Osteoblast (primary cell): Measurements from ENCODE around the gene SLC5A11. TPM values are rescaled to one million over a fixed set of nuclear protein-coding genes. Genes with fewer than 3 reads are reported as not detected.

Experiments used
- DNase-seq: peaks from one replicate; pipeline ENCODE4 v3.0.0; 2011; ENCODE audit warnings: low spot score, mixed read lengths; ENCODE audit not compliant: insufficient read length; ENCODE audit errors: missing footprints
- H2AFZ ChIP-seq: 2 replicates; pipeline ENCODE4 v1.6.0; 2011; ENCODE audit warnings: mild to moderate bottlenecking, low read length
- H3K27ac ChIP-seq: 2 replicates; pipeline ENCODE4 v1.5.1; 2011; ENCODE audit warnings: mild to moderate bottlenecking, low read depth, low read length, moderate library complexity
- H3K27me3 ChIP-seq: 2 replicates; pipeline ENCODE4 v1.6.0; 2012; ENCODE audit warnings: mild to moderate bottlenecking, control low read depth, inconsistent platforms, low read length, moderate library complexity; ENCODE audit not compliant: insufficient read depth
- H3K36me3 ChIP-seq: 2 replicates; pipeline ENCODE4 v1.5.1; 2011; ENCODE audit warnings: mild to moderate bottlenecking, low read length, control low read depth, moderate library complexity; ENCODE audit not compliant: insufficient read depth
- H3K4me1 ChIP-seq: 2 replicates; pipeline ENCODE4 v1.5.1; 2011; ENCODE audit warnings: mild to moderate bottlenecking, low read length, control low read depth, moderate library complexity; ENCODE audit not compliant: insufficient read depth
- H3K4me2 ChIP-seq: 2 replicates; pipeline ENCODE4 v1.6.0; 2011; ENCODE audit warnings: mild to moderate bottlenecking, low read length; ENCODE audit not compliant: insufficient read depth
- H3K4me3 ChIP-seq: fragments of 200-600 bp; sonication (generic); 3 replicates; pipeline ENCODE4 v1.5.1; 2012; ENCODE audit warnings: mild to moderate bottlenecking, low read length, inconsistent platforms; ENCODE audit not compliant: insufficient read depth
- H3K79me2 ChIP-seq: 2 replicates; pipeline ENCODE4 v1.6.0; 2012; ENCODE audit warnings: mild to moderate bottlenecking, low read length, control low read depth, inconsistent platforms; ENCODE audit not compliant: insufficient read depth
- H3K9me3 ChIP-seq: 2 replicates; pipeline ENCODE4 v1.5.1; 2011; ENCODE audit warnings: low read depth, low read length, control low read depth
- H4K20me1 ChIP-seq: 2 replicates; pipeline ENCODE4 v1.6.0; 2012; ENCODE audit warnings: mild to moderate bottlenecking, low read length, control low read depth; ENCODE audit not compliant: insufficient read depth
- CTCF ChIP-seq: IDR thresholded peaks from 2 replicates; pipeline ENCODE4 v1.5.1; 2011; ENCODE audit warnings: mild to moderate bottlenecking, low read depth, low read length, moderate library complexity; ENCODE audit errors: extremely low read depth
- total RNA-seq: library from RNA; depleted of rRNA; stranded (reverse); fragments of >200 nt; gene quantifications from 2 replicates; pipeline ENCODE4 v1.2.3, GENCODE V29; 2012

SLC5A11 gene
- total RNA-seq, 1 donor, result not detected

GRCh38 chr16:24917891-24918290 lies 72.1 kb downstream of the SLC5A11 start:
- Histone ChIP-seq H3K36me3 (peaks cover 50% of the 10 kb centered on the region), H2AFZ (no peak overlapping the region), H3K27ac (no peak overlapping the region), H3K79me2 (no peaks in the 10 kb centered on the region), H4K20me1 (peaks cover 8% of the 10 kb centered on the region), H3K4me3 (no peak overlapping the region), H3K4me1 (no peaks in the 10 kb centered on the region), H3K27me3 (no peaks in the 10 kb centered on the region), H3K9me3 (no peaks in the 10 kb centered on the region), H3K4me2 (no peak overlapping the region)
- no peak for TF ChIP-seq CTCF
- no peak for DNase-seq

GRCh38 chr16:24918641-24919040 lies 72.9 kb downstream of the SLC5A11 start:
- H3K9me3 ChIP-seq, result no peaks in the 10 kb centered on the region
- no peaks in the 10 kb centered on the region for H3K27me3 ChIP-seq
- H3K36me3 ChIP-seq, result peaks cover 56% of the 10 kb centered on the region
- no peak for TF ChIP-seq CTCF
- H3K79me2 ChIP-seq, result no peaks in the 10 kb centered on the region
- peaks cover 11% of the 10 kb centered on the region for H4K20me1 ChIP-seq
- H3K4me1 ChIP-seq, result no peaks in the 10 kb centered on the region
- H3K4me3 ChIP-seq, result no peak overlapping the region
- DNase-seq, result no peak
- H3K27ac ChIP-seq, result no peak overlapping the region
- no peak overlapping the region for H3K4me2 ChIP-seq
- no peak overlapping the region for H2AFZ ChIP-seq

- H2AFZ ChIP-seq, result no peak overlapping the region
- no peaks in the 10 kb centered on the region for H3K27me3 ChIP-seq
- no peaks in the 10 kb centered on the region for H3K79me2 ChIP-seq
- no peaks in the 10 kb centered on the region for H3K4me1 ChIP-seq
- H4K20me1 ChIP-seq, result peaks cover 14% of the 10 kb centered on the region
- H3K36me3 ChIP-seq, result peaks cover 62% of the 10 kb centered on the region
- DNase-seq, result no peak
- no peak overlapping the region for H3K4me3 ChIP-seq
- no peak overlapping the region for H3K27ac ChIP-seq
- no peak overlapping the region for H3K4me2 ChIP-seq
- no peaks in the 10 kb centered on the region for H3K9me3 ChIP-seq
- no peak for TF ChIP-seq CTCF
These were observed 73.8 kb downstream of the SLC5A11 start for GRCh38 chr16:24919536-24919935.

GRCh38 chr16:24920568-24920967 lies 74.8 kb downstream of the SLC5A11 start:
- Histone ChIP-seq H3K9me3 (no peaks in the 10 kb centered on the region), H3K27ac (no peak overlapping the region), H3K36me3 (peaks cover 62% of the 10 kb centered on the region), H3K27me3 (no peaks in the 10 kb centered on the region), H4K20me1 (peaks cover 14% of the 10 kb centered on the region), H3K79me2 (no peaks in the 10 kb centered on the region), H3K4me3 (no peak overlapping the region), H3K4me1 (no peaks in the 10 kb centered on the region), H3K4me2 (no peak overlapping the region), H2AFZ (no peak overlapping the region)
- no peak for TF ChIP-seq CTCF
- no peak for DNase-seq
